ENCODE data around the gene PDLIM4.

The PDLIM4 gene

DNA sequence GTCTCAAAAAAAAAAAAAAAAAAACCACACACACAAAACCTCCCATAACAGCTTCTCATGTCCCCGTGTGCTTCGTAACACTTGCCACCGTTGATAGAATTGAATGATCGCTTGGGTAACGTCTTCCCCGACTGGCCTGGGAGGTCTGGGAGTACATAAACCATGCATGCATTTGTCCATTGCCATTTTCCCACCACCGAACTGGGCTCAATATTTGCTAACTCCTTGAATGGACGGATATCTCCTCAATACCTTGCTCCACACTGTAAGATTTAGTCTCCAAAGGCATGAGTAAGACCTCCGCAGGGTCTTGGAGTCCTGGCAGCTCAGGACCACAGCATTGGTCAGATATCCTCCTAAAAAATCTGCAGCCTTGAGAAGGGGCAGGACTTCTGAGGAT lies 26.6 kb upstream of the PDLIM4 start:
- DNase-seq (ENCODE audit: low read depth in 1 of 2, low spot score in 1 of 2) = no peak
- no peak for TF ChIP-seq JUND (IDR thresholded peaks at IDR 0.05; ENCODE audit: low read depth)
- in situ Hi-C loops (cut with HindIII; ENCODE audit: low pct_unique_long_range_greater_than_20kb, low sequenced_read_pairs) = no loop called here

DNA sequence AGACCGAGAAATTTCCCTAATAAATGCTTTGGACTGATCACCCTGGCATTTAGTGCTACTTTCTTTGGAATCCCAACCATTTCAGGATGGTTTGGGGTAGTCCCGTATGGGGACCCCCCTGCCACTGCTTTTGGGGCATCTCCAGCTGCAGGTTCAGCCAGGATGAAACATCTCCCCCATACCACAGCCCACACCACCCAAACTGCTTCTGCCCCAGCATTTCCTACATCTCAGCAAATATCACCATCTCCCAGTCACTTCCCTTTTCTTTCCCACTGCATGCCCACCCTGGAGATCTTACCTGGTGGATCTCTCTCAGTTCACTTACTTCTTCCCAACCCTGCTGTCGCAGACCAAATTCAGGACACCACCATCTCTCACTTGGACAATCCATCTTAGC lies 25.0 kb upstream of the PDLIM4 start:
- TF ChIP-seq JUND (IDR thresholded peaks at IDR 0.05; ENCODE audit: low read depth) = no peak
- in situ Hi-C loops (cut with HindIII; ENCODE audit: low pct_unique_long_range_greater_than_20kb, low sequenced_read_pairs) = no loop called here
- DNase-seq (ENCODE audit: low read depth in 1 of 2, low spot score in 1 of 2) = no peak

DNA sequence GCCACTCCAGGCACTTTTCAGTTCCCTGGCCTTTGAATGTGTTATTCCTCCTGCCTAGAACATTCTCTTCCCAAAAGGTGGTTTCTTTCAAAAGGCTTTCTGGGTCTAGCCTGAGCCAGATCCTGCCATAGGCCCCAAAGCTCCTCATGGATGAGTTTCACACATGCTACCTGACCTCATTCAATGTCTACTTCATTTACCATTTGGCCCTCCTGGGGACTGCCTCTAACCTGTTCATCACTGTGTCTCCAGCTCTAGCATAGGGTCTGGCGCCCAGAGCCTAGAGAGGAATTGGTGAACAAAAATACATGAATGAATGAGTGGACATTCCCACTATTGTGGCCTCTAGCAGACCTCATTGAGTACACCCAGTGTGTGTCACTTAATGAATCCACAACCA lies 24.4 kb upstream of the PDLIM4 start:
- no peak for DNase-seq (ENCODE audit: low read depth in 1 of 2, low spot score in 1 of 2)
- in situ Hi-C loops (cut with HindIII; ENCODE audit: low pct_unique_long_range_greater_than_20kb, low sequenced_read_pairs) = no loop called here
- no peak for TF ChIP-seq JUND (IDR thresholded peaks at IDR 0.05; ENCODE audit: low read depth)

DNA sequence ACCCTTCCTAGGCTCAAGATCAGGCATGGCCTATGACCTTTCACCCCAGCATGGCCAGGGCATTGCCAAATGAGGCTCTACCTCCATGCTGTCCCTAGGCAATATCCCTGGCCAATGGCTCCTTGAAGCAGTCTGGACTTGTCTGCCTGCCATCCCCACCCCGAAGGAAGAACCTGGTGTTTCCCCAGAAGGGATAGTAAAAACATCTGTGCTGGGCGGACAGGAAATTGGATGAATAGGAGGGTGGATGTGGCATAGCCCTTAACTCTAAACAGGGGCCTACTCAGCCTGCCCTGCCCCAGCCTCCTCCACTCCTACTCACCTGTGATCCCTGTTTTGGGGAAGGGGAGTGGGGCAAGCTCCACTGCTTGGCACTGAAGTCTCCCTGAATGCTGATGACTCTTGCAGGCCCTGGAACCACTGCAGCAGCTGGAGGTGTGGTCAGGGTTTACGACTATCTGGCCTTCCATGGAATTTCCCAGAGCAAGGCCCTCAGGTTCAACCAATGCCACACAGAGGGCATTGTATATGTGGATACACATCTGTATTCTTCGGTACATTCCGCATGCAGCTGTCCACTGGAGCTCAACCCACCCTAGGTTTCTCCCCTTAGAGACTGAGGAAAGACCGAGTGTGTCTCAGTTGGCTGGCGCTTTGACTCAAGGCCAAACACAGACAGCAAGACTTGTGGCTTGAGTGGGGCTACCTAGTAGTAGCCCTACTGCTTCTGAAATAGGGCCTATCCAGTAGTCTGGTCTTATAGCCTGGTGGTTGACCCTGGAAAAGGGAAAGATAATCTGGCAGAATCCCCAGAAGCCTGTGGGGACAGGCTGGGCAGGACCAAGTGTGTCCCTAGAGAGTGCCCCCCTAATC lies 23.4 kb upstream of the PDLIM4 start:
- no peak for TF ChIP-seq JUND (IDR thresholded peaks at IDR 0.05; ENCODE audit: low read depth)
- DNase-seq (ENCODE audit: low read depth in 1 of 2, low spot score in 1 of 2) = no peak

DNA sequence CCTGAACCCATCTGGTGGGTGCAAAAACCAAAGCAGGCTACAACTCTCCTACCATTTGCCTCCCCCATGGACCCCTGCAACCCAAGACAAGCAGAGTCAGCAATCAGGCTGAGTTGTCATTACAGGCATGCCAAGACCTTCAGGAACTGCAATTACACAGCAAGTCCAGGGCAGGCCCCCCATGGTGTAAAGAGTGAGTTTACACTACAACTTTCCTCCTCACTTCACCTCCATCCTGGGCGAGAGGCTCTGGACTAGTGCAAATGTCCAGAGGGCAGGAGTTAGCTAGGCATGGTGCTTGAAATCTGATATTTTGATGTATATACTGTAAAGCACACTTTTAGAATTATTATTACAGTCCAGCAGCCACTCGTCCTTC lies 22.8 kb upstream of the PDLIM4 start:
- in situ Hi-C loops (cut with HindIII; ENCODE audit: low pct_unique_long_range_greater_than_20kb, low sequenced_read_pairs) = no loop called here
- DNase-seq (ENCODE audit: low read depth in 1 of 2, low spot score in 1 of 2) = no peak
- no peak for TF ChIP-seq JUND (IDR thresholded peaks at IDR 0.05; ENCODE audit: low read depth)

More for the DNA sequence above, 23.4 kb upstream of the PDLIM4 start:
- in situ Hi-C loops (cut with HindIII; ENCODE audit: low pct_unique_long_range_greater_than_20kb, low sequenced_read_pairs) = no loop called here

DNA sequence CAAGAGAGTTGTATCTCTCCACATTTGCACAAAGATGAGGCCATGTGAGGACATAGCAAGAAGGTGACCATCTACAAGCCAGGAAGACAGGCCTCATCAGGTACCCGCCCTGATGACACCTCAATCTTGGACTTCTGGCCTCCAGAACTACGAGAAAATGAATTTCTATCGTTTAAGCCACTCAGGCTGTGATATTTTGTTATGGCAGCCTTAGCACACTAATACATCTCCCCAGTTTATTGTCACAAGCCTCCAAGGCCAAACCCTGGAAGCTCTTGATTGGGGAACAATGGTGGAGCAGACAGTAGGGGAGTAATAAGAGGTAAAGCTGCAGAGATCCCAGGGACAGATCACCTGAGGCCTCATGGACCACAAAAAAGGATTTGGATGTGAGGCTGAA lies 22.2 kb upstream of the PDLIM4 start:
- in situ Hi-C loops (cut with HindIII; ENCODE audit: low pct_unique_long_range_greater_than_20kb, low sequenced_read_pairs) = no loop called here
- no peak for TF ChIP-seq JUND (IDR thresholded peaks at IDR 0.05; ENCODE audit: low read depth)

DNA sequence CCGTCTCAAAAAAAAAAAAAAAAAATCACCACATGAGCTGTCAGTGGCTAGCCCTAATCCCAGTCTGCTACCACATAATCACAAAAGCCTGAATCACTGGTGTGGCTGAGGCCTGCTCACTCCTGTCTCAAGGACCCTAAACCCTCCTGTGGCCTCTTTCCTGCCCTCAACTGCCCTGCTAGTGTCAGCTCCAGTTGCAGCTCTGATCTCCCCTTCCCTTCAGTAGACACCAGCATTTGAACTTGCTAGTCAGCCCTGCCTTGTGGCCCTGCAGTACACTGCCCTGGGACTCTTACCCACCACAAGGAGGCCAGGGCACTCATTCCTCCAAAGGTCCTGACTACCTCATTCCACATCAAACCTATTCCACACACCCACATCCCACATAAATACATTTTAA lies 20.4 kb upstream of the PDLIM4 start:
- no peak for DNase-seq (ENCODE audit: low read depth in 1 of 2, low spot score in 1 of 2)
- no peak for TF ChIP-seq JUND (IDR thresholded peaks at IDR 0.05; ENCODE audit: low read depth)
- in situ Hi-C loops (cut with HindIII; ENCODE audit: low pct_unique_long_range_greater_than_20kb, low sequenced_read_pairs) = no loop called here

More for the DNA sequence above, 22.2 kb upstream of the PDLIM4 start:
- no peak for DNase-seq (ENCODE audit: low read depth in 1 of 2, low spot score in 1 of 2)

DNA sequence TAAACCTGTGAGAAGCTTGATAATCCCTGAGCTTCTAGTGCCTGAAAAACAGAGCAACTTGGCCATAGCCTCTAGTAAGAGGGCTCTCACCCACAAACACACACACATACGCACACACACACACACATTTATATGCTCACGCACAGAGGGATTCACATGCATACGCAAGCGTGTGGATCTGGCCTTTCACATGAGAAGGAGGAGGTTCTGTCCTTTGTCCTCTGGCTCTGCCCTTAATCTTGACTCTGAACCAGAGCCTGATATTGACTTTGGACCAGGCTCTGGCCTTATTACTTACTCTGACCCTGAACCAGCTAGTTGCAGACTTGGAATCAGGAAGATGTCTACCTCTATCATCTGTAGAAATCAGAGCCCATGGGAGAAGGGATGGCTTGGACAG lies 19.8 kb upstream of the PDLIM4 start:
- in situ Hi-C loops (cut with HindIII; ENCODE audit: low pct_unique_long_range_greater_than_20kb, low sequenced_read_pairs) = no loop called here
- DNase-seq (ENCODE audit: low read depth in 1 of 2, low spot score in 1 of 2) = no peak
- TF ChIP-seq JUND (IDR thresholded peaks at IDR 0.05; ENCODE audit: low read depth) = no peak

DNA sequence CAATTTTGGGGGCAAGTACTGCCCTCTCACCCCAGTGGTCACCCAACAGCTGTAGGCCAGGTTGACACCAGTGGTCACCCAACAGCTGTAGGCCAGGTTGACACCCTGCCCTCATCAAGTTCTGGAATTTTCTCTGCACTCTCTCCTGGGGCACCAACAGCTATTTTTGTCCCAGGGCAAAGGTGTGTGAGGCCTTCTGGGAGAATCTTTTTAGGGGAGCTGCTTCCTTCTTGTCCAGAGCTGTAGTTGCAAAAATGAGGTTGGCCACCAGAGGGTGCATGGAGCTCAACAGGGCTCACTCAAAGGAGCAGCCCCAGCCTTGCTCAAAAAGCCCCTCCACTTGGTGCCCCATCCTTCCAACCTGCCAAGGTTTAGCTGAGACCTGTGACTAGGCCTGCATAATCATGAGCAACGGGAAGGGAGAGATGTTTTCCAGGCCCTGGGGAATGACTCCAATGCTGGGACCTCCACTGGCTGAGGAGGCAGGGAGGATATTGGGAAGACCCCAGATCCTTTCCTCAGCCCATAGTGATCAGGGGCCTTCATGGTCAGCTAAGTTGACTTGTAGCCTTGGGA lies 19.2 kb upstream of the PDLIM4 start:
- DNase-seq (ENCODE audit: low read depth in 1 of 2, low spot score in 1 of 2) = peak; percentile 45 to 68
- in situ Hi-C loops (cut with HindIII; ENCODE audit: low pct_unique_long_range_greater_than_20kb, low sequenced_read_pairs) = no loop called here
- TF ChIP-seq JUND (IDR thresholded peaks at IDR 0.05; ENCODE audit: low read depth) = no peak

DNA sequence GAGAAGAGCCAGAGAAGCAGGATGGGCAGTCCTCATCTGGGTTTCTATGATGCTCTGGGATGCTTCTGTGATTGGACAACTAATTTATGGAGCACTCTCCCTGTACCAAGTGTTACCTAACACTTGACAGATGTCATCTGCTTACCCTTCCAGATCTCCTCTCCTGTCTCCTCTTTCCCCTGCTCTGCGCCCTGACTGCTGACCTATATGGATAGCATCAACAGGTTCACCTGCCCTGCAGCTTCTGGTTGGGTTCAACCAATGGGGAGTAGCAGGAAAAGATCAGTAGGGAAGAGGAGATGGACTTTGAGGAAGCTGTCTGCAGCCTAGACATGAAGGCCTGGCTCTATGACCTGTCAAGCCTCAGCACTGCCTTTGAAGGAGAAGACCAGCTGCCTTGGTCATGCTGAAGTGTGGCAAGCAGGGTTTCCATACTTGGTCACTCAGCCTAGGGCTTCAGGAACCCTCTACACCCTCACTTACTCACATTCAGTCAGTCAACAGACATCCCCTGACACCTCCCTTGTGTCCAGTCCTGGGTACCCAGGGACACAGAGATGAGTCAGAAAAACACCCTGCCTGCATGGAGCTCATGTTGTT lies 18.5 kb upstream of the PDLIM4 start:
- TF ChIP-seq JUND (IDR thresholded peaks at IDR 0.05; ENCODE audit: low read depth) = no peak
- DNase-seq (ENCODE audit: low read depth in 1 of 2, low spot score in 1 of 2) = no peak
- in situ Hi-C loops (cut with HindIII; ENCODE audit: low pct_unique_long_range_greater_than_20kb, low sequenced_read_pairs) = no loop called here

DNA sequence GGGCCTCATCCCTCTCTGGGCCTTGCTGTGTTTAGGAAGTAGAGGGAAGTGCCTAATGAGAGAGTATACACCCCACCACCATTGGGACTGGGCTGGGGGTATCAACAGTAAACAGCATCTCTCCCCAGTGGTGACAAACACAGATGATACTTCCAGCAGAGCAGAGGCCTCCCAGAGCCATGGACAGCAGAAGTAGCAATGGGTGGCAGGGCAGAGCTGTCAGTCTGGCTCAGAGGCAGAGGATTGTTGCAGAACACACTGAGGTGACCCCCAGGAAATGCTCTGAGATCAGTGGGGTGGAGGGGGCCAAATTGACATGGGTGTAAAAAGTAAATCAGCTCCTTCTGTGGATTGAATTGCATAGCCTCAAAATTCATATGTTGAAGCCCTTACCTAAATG lies 17.7 kb upstream of the PDLIM4 start:
- in situ Hi-C loops (cut with HindIII; ENCODE audit: low pct_unique_long_range_greater_than_20kb, low sequenced_read_pairs) = no loop called here
- DNase-seq (ENCODE audit: low read depth in 1 of 2, low spot score in 1 of 2) = no peak
- TF ChIP-seq JUND (IDR thresholded peaks at IDR 0.05; ENCODE audit: low read depth) = no peak

DNA sequence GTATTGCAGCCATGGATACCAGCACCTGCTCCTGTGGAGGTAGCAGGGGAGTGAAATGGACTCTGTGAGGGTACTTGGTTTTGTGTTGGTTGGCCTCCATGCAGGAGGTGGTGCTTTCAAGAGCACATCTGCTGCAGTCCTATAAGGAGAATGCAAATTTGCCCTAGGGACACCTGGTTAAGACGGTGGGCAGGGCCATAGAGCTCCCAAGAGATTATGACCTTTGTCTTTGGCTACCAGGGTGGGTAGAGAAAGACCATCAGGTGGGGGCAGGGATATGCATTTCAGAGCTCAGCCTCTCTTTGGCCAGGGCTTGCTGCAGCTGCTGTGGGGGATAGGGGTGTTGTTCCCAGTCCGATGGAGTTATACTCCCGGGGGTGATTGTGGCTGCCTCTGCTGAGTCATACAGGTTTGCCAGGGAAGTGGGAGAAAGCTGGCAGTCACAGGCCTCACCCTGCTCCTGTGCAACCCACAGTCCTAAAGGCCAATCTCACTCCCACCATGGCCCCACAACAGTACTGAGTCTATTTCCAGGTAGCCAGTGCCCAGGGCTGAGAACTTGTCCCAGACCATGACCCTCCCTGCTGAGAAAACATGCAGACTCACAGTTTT lies 14.0 kb upstream of the PDLIM4 start:
- DNase-seq (ENCODE audit: low read depth in 1 of 2, low spot score in 1 of 2) = no peak
- in situ Hi-C loops (cut with HindIII; ENCODE audit: low pct_unique_long_range_greater_than_20kb, low sequenced_read_pairs) = no loop called here
- TF ChIP-seq JUND (IDR thresholded peaks at IDR 0.05; ENCODE audit: low read depth) = no peak

DNA sequence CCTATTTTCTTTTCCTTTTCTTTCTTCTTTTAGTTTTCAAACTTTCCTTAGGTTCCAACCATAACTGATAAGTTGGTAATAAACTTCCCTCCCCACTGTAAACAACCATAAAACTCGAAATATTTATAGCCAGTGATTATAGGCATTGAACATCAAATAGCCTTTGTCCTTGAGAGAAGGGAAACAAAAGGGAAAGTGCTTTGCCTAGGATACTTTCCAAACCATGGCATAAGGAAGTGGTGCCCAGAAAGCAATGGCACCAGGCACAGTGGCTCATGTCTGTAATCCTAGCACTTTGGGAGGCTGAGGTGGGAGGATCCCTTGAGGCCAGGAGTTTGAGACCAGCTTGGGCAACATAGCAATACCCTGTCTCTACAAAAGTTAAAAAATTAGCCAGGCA lies 11.9 kb upstream of the PDLIM4 start:
- in situ Hi-C loops (cut with HindIII; ENCODE audit: low pct_unique_long_range_greater_than_20kb, low sequenced_read_pairs) = no loop called here

More for the DNA sequence above, 11.9 kb upstream of the PDLIM4 start:
- TF ChIP-seq JUND (IDR thresholded peaks at IDR 0.05; ENCODE audit: low read depth) = no peak
- no peak for DNase-seq (ENCODE audit: low read depth in 1 of 2, low spot score in 1 of 2)

Measured in T47D (cell line).